ENCODE results near the gene GDPD5.
A peak's percentile ranks its signal among the peaks of the same experiment; 100 is the strongest.

GDPD5 gene

GRCh38 chr11:75388386-75389275 lies 137.1 kb downstream of the GDPD5 start:
- peak; percentile 94 for DNase-seq

- DNase-seq = no peak
Measured at GRCh38 chr11:75387736-75388294, 137.9 kb downstream of the GDPD5 start.

GRCh38 chr11:75386942-75387630 lies 138.7 kb downstream of the GDPD5 start:
- no peak for DNase-seq

All from DMS79 treated with DMSO at 0.1 percent for 48 hours (cell line).